H9 (cell line): ENCODE measurements around the gene PLEKHJ1. TPM values are rescaled to one million over a fixed set of nuclear protein-coding genes. Genes with fewer than 3 reads are reported as not detected.

ENCODE experiments used
- DNase-seq: peaks from one replicate; pipeline ENCODE4 v3.0.0-alpha.2; 2017
- H2AFZ ChIP-seq: one replicate; pipeline ENCODE4 v1.6.1; 2013; ENCODE audit warnings: mild to moderate bottlenecking, low read length, control low read depth, moderate library complexity
- H2AK5ac ChIP-seq: 2 replicates; pipeline ENCODE4 v1.6.1; 2013; ENCODE audit warnings: low read length, control low read depth, mixed read lengths; ENCODE audit not compliant: insufficient read length
- H2BK120ac ChIP-seq: one replicate; pipeline ENCODE4 v1.6.1; 2013; ENCODE audit warnings: low read depth, mild to moderate bottlenecking, low read length, control low read depth, inconsistent platforms; ENCODE audit not compliant: poor library complexity, severe bottlenecking
- H2BK12ac ChIP-seq: 2 replicates; pipeline ENCODE4 v1.6.1; 2013; ENCODE audit warnings: low read length, control low read depth, mixed read lengths, low read depth; ENCODE audit not compliant: insufficient read length
- H2BK15ac ChIP-seq: 2 replicates; pipeline ENCODE4 v1.6.1; 2013; ENCODE audit warnings: low read depth, low read length, control low read depth
- H2BK20ac ChIP-seq: one replicate; pipeline ENCODE4 v1.6.1; 2013; ENCODE audit warnings: low read depth, mild to moderate bottlenecking, low read length, control low read depth, inconsistent platforms; ENCODE audit not compliant: poor library complexity, severe bottlenecking
- H2BK5ac ChIP-seq: 2 replicates; pipeline ENCODE4 v1.6.1; 2013; ENCODE audit warnings: low read length, control low read depth, mixed read lengths; ENCODE audit not compliant: insufficient read length
- H3K14ac ChIP-seq: 2 replicates; pipeline ENCODE4 v1.6.1; 2013; ENCODE audit warnings: low read length, control low read depth; ENCODE audit not compliant: insufficient read depth
- H3K18ac ChIP-seq: 2 replicates; pipeline ENCODE4 v1.6.1; 2013; ENCODE audit warnings: low read depth, mild to moderate bottlenecking, mixed read lengths, low read length, control low read depth; ENCODE audit not compliant: insufficient read length
- H3K23ac ChIP-seq: 2 replicates; pipeline ENCODE4 v1.6.1; 2013; ENCODE audit warnings: low read length, control low read depth, mixed read lengths, low read depth; ENCODE audit not compliant: insufficient read length
- H3K23me2 ChIP-seq: 2 replicates; pipeline ENCODE4 v1.6.1; 2013; ENCODE audit warnings: low read depth, mild to moderate bottlenecking, mixed read lengths, low read length, control low read depth; ENCODE audit not compliant: insufficient read length, poor library complexity, severe bottlenecking
- H3K27ac ChIP-seq: 2 replicates; pipeline ENCODE4 v1.5.1; 2013; ENCODE audit warnings: low read length, control low read depth, mixed read lengths, low read depth; ENCODE audit not compliant: insufficient read length
- H3K27me3 ChIP-seq: 2 replicates; pipeline ENCODE4 v1.6.1; 2013; ENCODE audit warnings: low read length, control low read depth, inconsistent platforms; ENCODE audit not compliant: insufficient read depth
- H3K4ac ChIP-seq: 2 replicates; pipeline ENCODE4 v1.6.1; 2013; ENCODE audit warnings: low read depth, mild to moderate bottlenecking, control low read depth, inconsistent platforms, low read length, moderate library complexity
- H3K4me1 ChIP-seq: 2 replicates; pipeline ENCODE4 v1.6.1; 2013; ENCODE audit warnings: low read length, control low read depth, inconsistent platforms; ENCODE audit not compliant: insufficient read depth
- H3K4me2 ChIP-seq: 2 replicates; pipeline ENCODE4 v1.6.1; 2013; ENCODE audit warnings: low read length, control low read depth, mixed read lengths; ENCODE audit not compliant: insufficient read length, insufficient read depth
- H3K56ac ChIP-seq: 2 replicates; pipeline ENCODE4 v1.6.1; 2013; ENCODE audit warnings: low read depth, mild to moderate bottlenecking, mixed read lengths, low read length, control low read depth; ENCODE audit not compliant: insufficient read length
- H3K79me1 ChIP-seq: 2 replicates; pipeline ENCODE4 v1.6.1; 2013; ENCODE audit warnings: low read depth, mild to moderate bottlenecking, moderate library complexity, low read length, control low read depth, inconsistent platforms; ENCODE audit not compliant: insufficient read depth, poor library complexity, severe bottlenecking
- H3K79me2 ChIP-seq: 2 replicates; pipeline ENCODE4 v1.6.1; 2013; ENCODE audit warnings: low read length, control low read depth, inconsistent platforms; ENCODE audit not compliant: insufficient read depth
- H3K9ac ChIP-seq: 2 replicates; pipeline ENCODE4 v1.6.1; 2013; ENCODE audit warnings: low read length, control low read depth, mixed read lengths; ENCODE audit not compliant: insufficient read length; ENCODE audit errors: extremely low read depth
- H3K9me3 ChIP-seq: one replicate; pipeline ENCODE4 v1.6.1; 2013; ENCODE audit warnings: low read depth, low read length, inconsistent platforms; ENCODE audit not compliant: control insufficient read depth
- H3T11ph ChIP-seq: one replicate; pipeline ENCODE4 v1.6.1; 2013; ENCODE audit warnings: mild to moderate bottlenecking, low read length, control low read depth, inconsistent platforms
- H4K20me1 ChIP-seq: one replicate; pipeline ENCODE4 v1.6.1; 2013; ENCODE audit not compliant: control insufficient read depth, insufficient read length, insufficient read depth
- H4K5ac ChIP-seq: 2 replicates; pipeline ENCODE4 v1.6.1; 2013; ENCODE audit warnings: low read depth, mild to moderate bottlenecking, mixed read lengths, low read length, control low read depth; ENCODE audit not compliant: insufficient read length
- H4K8ac ChIP-seq: replicated peaks from 2 replicates; pipeline ENCODE4 v1.6.1; 2013; ENCODE audit warnings: low read length, control low read depth, mixed read lengths, low read depth; ENCODE audit not compliant: insufficient read length
- H4K91ac ChIP-seq: 2 replicates; pipeline ENCODE4 v1.6.1; 2013; ENCODE audit warnings: low read depth, mild to moderate bottlenecking, moderate library complexity, mixed read lengths, low read length, control low read depth; ENCODE audit not compliant: insufficient read length
- H3K27ac Mint-ChIP-seq, 3 experiments: 2 replicates in 2 of 3; 3 replicates in 1 of 3; pipeline ENCODE4 v1.8.0; 2020 to 2021; ENCODE audit warnings: mixed read lengths in 3 of 3, mild to moderate bottlenecking in 1 of 3, moderate library complexity in 1 of 3
- H3K27me3 Mint-ChIP-seq: 2 replicates; pipeline ENCODE4 v1.8.0; 2021; ENCODE audit warnings: low read depth, mild to moderate bottlenecking, moderate library complexity, mixed read lengths
- H3K36me3 Mint-ChIP-seq, 3 experiments: 2 replicates in 2 of 3; 3 replicates in 1 of 3; pipeline ENCODE4 v1.8.0; 2020 to 2021; ENCODE audit warnings: low read depth in 3 of 3, mixed read lengths in 3 of 3; ENCODE audit not compliant: insufficient read depth in 1 of 3
- H3K4me1 Mint-ChIP-seq, 2 experiments: 2 replicates each; pipeline ENCODE4 v1.8.0; 2020; ENCODE audit warnings: mixed read lengths in 2 of 2
- H3K4me3 Mint-ChIP-seq, 2 experiments: 2 replicates in 1 of 2; 3 replicates in 1 of 2; pipeline ENCODE4 v1.8.0; 2020 to 2021; ENCODE audit warnings: mild to moderate bottlenecking in 2 of 2, mixed read lengths in 2 of 2, moderate library complexity in 1 of 2
- H3K9me3 Mint-ChIP-seq, 2 experiments: 2 replicates in 1 of 2; 3 replicates in 1 of 2; pipeline ENCODE4 v1.8.0; 2020; ENCODE audit warnings: mild to moderate bottlenecking in 2 of 2, mixed read lengths in 2 of 2, moderate library complexity in 1 of 2
- WGBS: extraction: QIAGEN DNeasy Blood & Tissue Kit; methylation state at CpG from one replicate; pipeline ENCODE4 v1.1.7; 2013; ENCODE audit warnings: missing lambda C conversion rate, low lambda C conversion rate, mixed read lengths; ENCODE audit not compliant: insufficient read length; ENCODE audit errors: extremely low coverage; 5-methylcytosine and 5-hydroxymethylcytosine counted together
- total RNA-seq: library from RNA; stranded (reverse); gene quantifications from 2 replicates; pipeline ENCODE4 v1.2.1, GENCODE V29; 2021
- TF ChIP-seq, protein P1 (sequence below): fragments of 200-600 bp; sonication (generic); conservative IDR thresholded peaks from 3 replicates; pipeline ENCODE4 v1.8.0; 2021; ENCODE audit warnings: antibody characterized with exemption, mild to moderate bottlenecking

Gene PLEKHJ1
- total RNA-seq, 1 experiment from 2014 or later: 139 TPM

DNA sequence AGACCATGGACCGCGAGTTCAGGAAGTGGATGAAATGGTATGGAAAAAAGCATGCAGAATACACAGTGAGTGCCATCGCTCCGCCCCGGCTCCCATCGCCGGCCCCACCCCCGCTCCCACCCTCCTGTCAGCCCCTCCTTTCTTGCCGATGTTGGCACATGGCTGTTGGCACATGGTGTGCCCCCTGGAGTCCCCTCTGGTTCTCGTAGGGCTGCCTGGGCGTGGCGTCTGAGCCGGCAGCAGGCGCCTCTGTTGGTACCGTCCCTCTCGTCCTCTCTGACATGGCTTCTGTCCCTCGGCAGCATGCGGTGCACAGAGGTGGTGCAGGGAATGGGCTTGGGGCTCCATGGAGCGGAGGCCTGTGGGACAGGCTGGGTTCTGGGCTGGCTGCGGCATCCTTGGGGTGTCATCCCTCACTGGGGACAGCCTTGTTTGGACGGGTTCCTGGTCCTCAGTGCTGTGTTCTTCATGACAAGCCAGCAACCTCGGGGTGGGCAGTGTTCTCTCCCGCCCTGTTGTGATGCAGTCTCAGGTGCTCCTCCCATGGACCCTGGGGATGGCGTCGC, 41.5 kb downstream of the PLEKHJ1 start:
- H2AFZ ChIP-seq: no peak overlapping the region
- Mint-ChIP-seq H3K36me3 (peaks cover 21 to 48% (median 41%) of the 10 kb centered on the region in 3 experiments; a peak in 6 of 7 replicates), H3K4me3 (no peak overlapping the region), H3K27me3 (no peaks in the 10 kb centered on the region; the same call in 1 of the 2 replicates), H3K9me3 (no peaks in the 10 kb centered on the region), H3K27ac (no peak overlapping the region; a peak in 1 of 7 replicates), H3K4me1 (peaks cover 3 to 6% of the 10 kb centered on the region in 2 experiments; a peak in 3 of 4 replicates)
- no peaks in the 10 kb centered on the region for H3K23me2 ChIP-seq
- no peaks in the 10 kb centered on the region for H3K27me3 ChIP-seq
- no peak overlapping the region for H3K23ac ChIP-seq
- H3K18ac ChIP-seq: no peak overlapping the region
- no peak overlapping the region for H2AK5ac ChIP-seq
- no peak for DNase-seq
- no peak overlapping the region for H3K56ac ChIP-seq
- no peak overlapping the region for H3K4ac ChIP-seq
- H3K27ac ChIP-seq: no peak overlapping the region
- H3T11ph ChIP-seq: no peak overlapping the region
- no peaks in the 10 kb centered on the region for H3K9me3 ChIP-seq
- no peak overlapping the region for H4K91ac ChIP-seq
- H4K20me1 ChIP-seq: peaks cover 3% of the 10 kb centered on the region
- no peak overlapping the region for H4K5ac ChIP-seq
- no peak overlapping the region for H2BK15ac ChIP-seq
- no peak overlapping the region for H3K9ac ChIP-seq
- WGBS: no CpG with 5 or more reads among the region's 25 CpGs
- H3K14ac ChIP-seq: no peak overlapping the region; the same call in 1 of the 2 replicates
- no peak overlapping the region for H2BK20ac ChIP-seq
- H2BK5ac ChIP-seq: no peak overlapping the region
- peaks cover 2% of the 10 kb centered on the region; the same call in 1 of the 2 replicates for H3K79me2 ChIP-seq
- TF ChIP-seq, protein P1, sequence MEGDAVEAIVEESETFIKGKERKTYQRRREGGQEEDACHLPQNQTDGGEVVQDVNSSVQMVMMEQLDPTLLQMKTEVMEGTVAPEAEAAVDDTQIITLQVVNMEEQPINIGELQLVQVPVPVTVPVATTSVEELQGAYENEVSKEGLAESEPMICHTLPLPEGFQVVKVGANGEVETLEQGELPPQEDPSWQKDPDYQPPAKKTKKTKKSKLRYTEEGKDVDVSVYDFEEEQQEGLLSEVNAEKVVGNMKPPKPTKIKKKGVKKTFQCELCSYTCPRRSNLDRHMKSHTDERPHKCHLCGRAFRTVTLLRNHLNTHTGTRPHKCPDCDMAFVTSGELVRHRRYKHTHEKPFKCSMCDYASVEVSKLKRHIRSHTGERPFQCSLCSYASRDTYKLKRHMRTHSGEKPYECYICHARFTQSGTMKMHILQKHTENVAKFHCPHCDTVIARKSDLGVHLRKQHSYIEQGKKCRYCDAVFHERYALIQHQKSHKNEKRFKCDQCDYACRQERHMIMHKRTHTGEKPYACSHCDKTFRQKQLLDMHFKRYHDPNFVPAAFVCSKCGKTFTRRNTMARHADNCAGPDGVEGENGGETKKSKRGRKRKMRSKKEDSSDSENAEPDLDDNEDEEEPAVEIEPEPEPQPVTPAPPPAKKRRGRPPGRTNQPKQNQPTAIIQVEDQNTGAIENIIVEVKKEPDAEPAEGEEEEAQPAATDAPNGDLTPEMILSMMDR: no peak
- no peaks in the 10 kb centered on the region for H3K4me1 ChIP-seq
- no peaks in the 10 kb centered on the region for H3K79me1 ChIP-seq
- no peak overlapping the region for H4K8ac ChIP-seq
- H2BK12ac ChIP-seq: no peak overlapping the region
- no peak overlapping the region for H2BK120ac ChIP-seq
- H3K4me2 ChIP-seq: no peak overlapping the region
